ENCODE data around the gene APEX1.

DNA sequence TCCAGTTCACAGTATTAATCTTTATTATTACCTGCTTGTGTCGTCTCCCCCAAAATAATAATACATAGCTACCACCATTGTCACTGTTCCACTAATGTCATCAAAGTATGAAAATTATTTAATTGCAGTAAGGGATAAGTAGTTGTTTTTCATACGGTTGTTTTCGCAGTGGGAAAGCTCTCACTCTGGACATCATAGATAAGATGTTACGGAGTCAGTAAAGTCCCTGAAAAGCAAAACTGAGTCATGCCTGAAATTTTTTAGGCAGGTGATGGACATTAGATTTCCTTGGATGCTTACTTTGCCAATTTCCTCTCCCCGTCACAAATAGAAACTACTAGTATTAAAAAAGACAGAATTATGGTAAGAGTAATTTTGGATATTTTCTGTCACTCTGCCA lies 27.4 kb downstream of the APEX1 start:
- TF ChIP-seq YY1 (IDR thresholded peaks at IDR 0.05; ENCODE audit: extremely low read depth, insufficient replicate concordance, low read depth, low read length) (no peak), POLR2A (IDR thresholded peaks at IDR 0.05; ENCODE audit: borderline replicate concordance, extremely low read depth, insufficient read depth, insufficient read length) (no peak), MAX (IDR thresholded peaks at IDR 0.05) (no peak), POLR2AphosphoS5 (IDR thresholded peaks at IDR 0.05; ENCODE audit: low read depth, low read length) (no peak)
